ENCODE results near the gene EFNA2. TPM values are rescaled to one million over a fixed set of nuclear protein-coding genes. Genes with fewer than 3 reads are reported as not detected.

EFNA2 gene
- polyA plus RNA-seq, 3 donors = not detected

DNA sequence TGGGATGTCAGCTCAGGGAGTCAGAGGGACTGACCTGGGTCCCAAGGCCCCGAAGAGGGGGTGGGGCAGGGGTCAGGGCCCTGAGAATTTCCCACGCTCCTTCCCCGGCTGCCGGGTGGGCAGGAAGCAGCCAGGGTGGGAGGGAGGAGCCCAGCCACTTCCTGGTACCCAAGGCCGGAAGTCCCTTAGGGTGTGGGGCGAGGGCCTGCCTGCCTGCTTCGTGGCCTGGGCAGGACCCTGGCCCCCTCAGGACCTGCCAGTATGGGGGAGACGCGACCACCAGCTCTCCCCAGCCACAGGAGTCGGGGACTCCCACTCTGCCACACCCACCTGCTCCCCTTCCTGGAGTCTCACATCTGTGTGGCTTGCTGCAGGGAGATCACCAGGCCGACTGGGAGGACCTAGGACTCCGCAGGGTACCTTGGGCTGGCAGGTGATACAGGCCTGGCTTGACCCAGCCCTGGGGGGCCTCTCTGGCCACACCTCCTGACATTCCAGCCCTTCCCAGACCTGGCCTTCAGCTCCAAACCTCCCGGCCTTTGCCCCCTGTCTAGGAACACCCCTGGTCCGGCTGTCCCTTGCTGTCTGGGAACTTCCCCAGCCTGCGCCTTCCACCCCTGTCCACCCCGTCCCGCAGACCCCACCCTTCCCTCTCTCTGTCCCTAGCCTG is 26.3 kb upstream of the EFNA2 start:
- intact Hi-C loops (cut with micrococcal nuclease) = no loop called here
- peak overlapping the region; percentile 74 to 95 for H3K27ac ChIP-seq (ENCODE audit: low read depth in 1 of 2, low read length in 2 of 2)
- H3K36me3 Mint-ChIP-seq = peaks cover 33 to 44% of the 10 kb centered on the region in 2 donors
- TF ChIP-seq, protein P1, sequence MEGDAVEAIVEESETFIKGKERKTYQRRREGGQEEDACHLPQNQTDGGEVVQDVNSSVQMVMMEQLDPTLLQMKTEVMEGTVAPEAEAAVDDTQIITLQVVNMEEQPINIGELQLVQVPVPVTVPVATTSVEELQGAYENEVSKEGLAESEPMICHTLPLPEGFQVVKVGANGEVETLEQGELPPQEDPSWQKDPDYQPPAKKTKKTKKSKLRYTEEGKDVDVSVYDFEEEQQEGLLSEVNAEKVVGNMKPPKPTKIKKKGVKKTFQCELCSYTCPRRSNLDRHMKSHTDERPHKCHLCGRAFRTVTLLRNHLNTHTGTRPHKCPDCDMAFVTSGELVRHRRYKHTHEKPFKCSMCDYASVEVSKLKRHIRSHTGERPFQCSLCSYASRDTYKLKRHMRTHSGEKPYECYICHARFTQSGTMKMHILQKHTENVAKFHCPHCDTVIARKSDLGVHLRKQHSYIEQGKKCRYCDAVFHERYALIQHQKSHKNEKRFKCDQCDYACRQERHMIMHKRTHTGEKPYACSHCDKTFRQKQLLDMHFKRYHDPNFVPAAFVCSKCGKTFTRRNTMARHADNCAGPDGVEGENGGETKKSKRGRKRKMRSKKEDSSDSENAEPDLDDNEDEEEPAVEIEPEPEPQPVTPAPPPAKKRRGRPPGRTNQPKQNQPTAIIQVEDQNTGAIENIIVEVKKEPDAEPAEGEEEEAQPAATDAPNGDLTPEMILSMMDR (IDR thresholded peaks at IDR 0.05) = no peak
- peaks cover 70 to 85% of the 10 kb centered on the region in 2 donors for H3K4me1 ChIP-seq (ENCODE audit: control insufficient read depth in 1 of 2, insufficient read depth in 2 of 2, low read length in 2 of 2)
- peak; percentile 78 to 83 (median 79) for DNase-seq
- peak overlapping the region; percentile 85 to 89 for H3K4me3 Mint-ChIP-seq
- 7% methylated on average over 14 of the region's 17 CpGs for WGBS (ENCODE audit: insufficient coverage)
- H2AFZ ChIP-seq (ENCODE audit: insufficient read depth, low read depth, low read length, poor library complexity, severe bottlenecking) = no peak overlapping the region
- H3K27ac Mint-ChIP-seq = peak overlapping the region; percentile 93 to 97 (median 96)
- no peaks in the 10 kb centered on the region for H3K27me3 ChIP-seq (ENCODE audit: control insufficient read depth in 2 of 2, insufficient read depth in 2 of 2, low read length in 2 of 2)
- H3K4me2 ChIP-seq (replicated peaks; ENCODE audit: extremely low read depth, low read length, poor library complexity, severe bottlenecking) = peak overlapping the region; percentile 95
- H3K79me2 ChIP-seq (ENCODE audit: insufficient read depth, low read length) = peaks cover 49% of the 10 kb centered on the region
- peaks cover 3 to 10% (median 8%) of the 10 kb centered on the region in 3 donors for H3K27me3 Mint-ChIP-seq (ENCODE audit: low read depth in 3 of 3)
- peaks cover 62% of the 10 kb centered on the region for H4K20me1 ChIP-seq (ENCODE audit: insufficient read depth, low read length)
- peaks cover 0 to 2% (median 0%) of the 10 kb centered on the region in 7 donors for H3K9me3 Mint-ChIP-seq
- H3K4me3 ChIP-seq (replicated peaks in 1 of 3; ENCODE audit: low read depth in 2 of 3, low read length in 3 of 3) = peak overlapping the region; percentile 18 to 93 (median 32)
- H3K9me3 ChIP-seq (replicated peaks in 1 of 2; ENCODE audit: control insufficient read depth in 1 of 2, insufficient read depth in 1 of 2, low read length in 2 of 2) = no peaks in the 10 kb centered on the region
- H3K36me3 ChIP-seq (replicated peaks in 1 of 2; ENCODE audit: control insufficient read depth in 1 of 2, insufficient read depth in 2 of 2, low read length in 2 of 2) = peaks cover 37 to 39% of the 10 kb centered on the region in 2 donors
- peak overlapping the region; percentile 87 for H3K9ac ChIP-seq (ENCODE audit: insufficient read depth, low read length, poor library complexity, severe bottlenecking)
- peaks cover 59% of the 10 kb centered on the region for H3K4me1 Mint-ChIP-seq

DNA sequence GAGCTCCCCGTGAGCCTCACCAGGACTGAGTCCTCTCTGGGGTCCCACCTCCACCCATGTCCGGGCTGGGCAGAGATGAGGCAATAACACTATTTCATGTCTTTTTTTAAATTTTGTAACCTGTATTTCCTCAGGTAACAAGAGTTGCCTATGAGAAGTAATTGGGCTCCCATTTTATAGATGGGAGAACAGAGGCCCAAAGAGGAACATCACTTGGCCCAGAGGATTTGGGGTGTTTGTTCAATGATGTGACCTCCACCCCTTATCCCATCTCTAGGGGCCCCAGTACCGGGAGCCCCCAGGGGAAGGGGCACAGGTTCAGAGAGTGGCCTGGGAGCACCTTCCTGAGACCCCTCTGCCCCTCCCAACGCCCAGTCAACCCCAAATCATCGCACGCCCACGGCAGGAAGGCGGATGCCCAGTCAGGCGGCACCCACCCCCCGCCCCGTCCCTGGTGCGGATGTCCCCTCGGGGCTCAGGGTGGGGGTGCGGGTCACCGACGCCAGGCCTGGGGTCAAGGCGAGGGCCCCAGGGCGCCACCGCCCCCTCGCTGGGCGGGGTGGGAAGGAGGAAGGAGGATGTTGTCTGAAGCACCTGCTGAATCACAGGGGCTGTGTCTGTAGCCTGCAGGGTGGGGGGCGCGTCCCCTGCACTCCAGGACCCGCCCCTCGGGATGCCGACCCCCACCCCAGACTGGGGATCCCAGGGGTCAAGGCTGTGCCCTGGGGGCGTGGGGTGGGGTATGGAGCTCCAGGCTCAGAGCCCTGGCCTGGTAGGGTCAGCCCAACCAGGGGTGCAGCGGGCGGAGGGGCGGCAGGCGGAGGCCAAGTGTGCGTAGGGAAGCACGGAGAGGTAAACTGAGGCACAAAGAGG is 25.6 kb upstream of the EFNA2 start:
- TF ChIP-seq, protein P1 (IDR thresholded peaks at IDR 0.05) = no peak
- H2AFZ ChIP-seq (ENCODE audit: insufficient read depth, low read depth, low read length, poor library complexity, severe bottlenecking) = no peak overlapping the region
- peaks cover 29 to 32% of the 10 kb centered on the region in 2 donors for H3K36me3 ChIP-seq (replicated peaks in 1 of 2; ENCODE audit: control insufficient read depth in 1 of 2, insufficient read depth in 2 of 2, low read length in 2 of 2)
- H3K27ac ChIP-seq (ENCODE audit: low read depth in 1 of 2, low read length in 2 of 2) = peak overlapping the region; percentile 74 to 95
- Mint-ChIP-seq H3K27me3 (ENCODE audit: low read depth in 3 of 3) (peaks cover 3 to 10% (median 9%) of the 10 kb centered on the region in 3 donors), H3K27ac (peak overlapping the region; percentile 93 to 97 (median 96)), H3K9me3 (no peaks in the 10 kb centered on the region), H3K4me1 (peaks cover 54% of the 10 kb centered on the region), H3K4me3 (peak overlapping the region; percentile 85 to 89), H3K36me3 (peaks cover 25 to 36% of the 10 kb centered on the region in 2 donors)
- intact Hi-C loops (cut with micrococcal nuclease) = loop anchor here in 1 of 2 donors (1.0 kb wide), 1 partner anchor 8 kb away; no protein-coding TSS in a partner anchor
- H3K9me3 ChIP-seq (replicated peaks in 1 of 2; ENCODE audit: control insufficient read depth in 1 of 2, insufficient read depth in 1 of 2, low read length in 2 of 2) = no peaks in the 10 kb centered on the region
- peaks cover 65 to 80% of the 10 kb centered on the region in 2 donors for H3K4me1 ChIP-seq (ENCODE audit: control insufficient read depth in 1 of 2, insufficient read depth in 2 of 2, low read length in 2 of 2)
- peak overlapping the region; percentile 87 for H3K9ac ChIP-seq (ENCODE audit: insufficient read depth, low read length, poor library complexity, severe bottlenecking)
- DNase-seq = peak; percentile 77 to 86 (median 77)
- H3K4me2 ChIP-seq (replicated peaks; ENCODE audit: extremely low read depth, low read length, poor library complexity, severe bottlenecking) = peak overlapping the region; percentile 95
- H4K20me1 ChIP-seq (ENCODE audit: insufficient read depth, low read length) = peaks cover 55% of the 10 kb centered on the region
- H3K27me3 ChIP-seq (ENCODE audit: control insufficient read depth in 2 of 2, insufficient read depth in 2 of 2, low read length in 2 of 2) = no peaks in the 10 kb centered on the region
- WGBS (ENCODE audit: insufficient coverage) = 3% methylated on average over 23 of the region's 33 CpGs
- H3K79me2 ChIP-seq (ENCODE audit: insufficient read depth, low read length) = peaks cover 41% of the 10 kb centered on the region
- H3K4me3 ChIP-seq (replicated peaks in 1 of 3; ENCODE audit: low read depth in 2 of 3, low read length in 3 of 3) = peak overlapping the region; percentile 7 to 93 (median 32)

All from CD14-positive monocyte (primary cell).